H1 (cell line): ENCODE measurements around the gene ICOSLG.

Experiments
- CREB1 ChIP-seq: IDR thresholded peaks from 2 replicates; pipeline ENCODE4 v1.6.1; 2012; ENCODE audit warnings: inconsistent platforms
- EGR1 ChIP-seq: IDR thresholded peaks from 2 replicates; pipeline ENCODE4 v1.6.1; 2011; ENCODE audit warnings: low read depth, low read length, borderline replicate concordance
- EZH2 ChIP-seq: fragments of 200-600 bp; sonication (generic); IDR thresholded peaks from 2 replicates; pipeline ENCODE4 v1.7.1; 2012; ENCODE audit warnings: low read depth, mild to moderate bottlenecking, moderate library complexity, low read length, inconsistent platforms; ENCODE audit not compliant: severe bottlenecking
- POLR2A ChIP-seq, 2 experiments: IDR thresholded peaks; 1 replicate in 1 of 2; 2 replicates in 1 of 2; pipeline ENCODE4 v1.6.1; 2011; ENCODE audit warnings: low read depth in 2 of 2, low read length in 2 of 2, mild to moderate bottlenecking in 2 of 2; ENCODE audit errors: control extremely low read depth in 1 of 2
- POLR2AphosphoS5 ChIP-seq: IDR thresholded peaks from 2 replicates; pipeline ENCODE4 v1.6.1; 2011; ENCODE audit warnings: low read depth, low read length
- ZNF274 ChIP-seq: IDR thresholded peaks from 2 replicates; pipeline ENCODE4 v1.7.0; 2012; ENCODE audit warnings: low read length, borderline replicate concordance; ENCODE audit errors: extremely low read depth
- TF ChIP-seq, protein P1 (sequence below), 3 experiments: IDR thresholded peaks; 1 replicate in 2 of 3; 2 replicates in 1 of 3; pipeline versions ENCODE4 v1.5.1 to v1.6.1; 2011; ENCODE audit warnings: low read length in 3 of 3, mild to moderate bottlenecking in 3 of 3, inconsistent platforms in 2 of 3, low read depth in 1 of 3, moderate library complexity in 1 of 3; ENCODE audit not compliant: insufficient read depth in 1 of 3; ENCODE audit errors: control extremely low read depth in 1 of 3
- TF ChIP-seq, protein P2 (sequence below): IDR thresholded peaks from 2 replicates; pipeline ENCODE4 v1.6.1; 2012; ENCODE audit warnings: inconsistent platforms

DNA sequence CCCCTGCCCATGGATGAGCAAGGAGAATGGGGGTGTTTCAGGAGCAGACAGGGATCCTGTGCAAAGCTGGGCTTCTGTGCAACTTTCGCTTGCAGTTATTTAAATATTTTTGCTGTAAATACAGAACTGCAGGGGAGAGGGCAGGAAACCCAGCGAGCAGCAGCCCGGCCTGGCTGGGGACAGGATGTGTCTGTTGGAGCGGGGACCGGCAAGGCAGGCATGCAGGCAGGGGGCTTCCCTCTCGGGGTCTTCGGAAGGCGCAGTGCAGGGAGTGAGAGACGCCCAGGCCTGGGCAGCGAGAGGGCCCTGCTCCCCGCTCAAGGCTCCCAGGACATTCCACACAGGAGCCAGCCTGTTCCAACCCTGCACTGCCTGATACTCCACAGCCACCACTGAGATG lies 43.2 kb upstream of the ICOSLG start:
- TF ChIP-seq EGR1 (no peak), CREB1 (no peak), POLR2A (IDR thresholded peaks at IDR 0.05; ENCODE audit: control extremely low read depth in 1 of 2, low read depth in 2 of 2, low read length in 2 of 2) (no peak), EZH2 (no peak), ZNF274 (no peak), POLR2AphosphoS5 (no peak)
- TF ChIP-seq, protein P1, sequence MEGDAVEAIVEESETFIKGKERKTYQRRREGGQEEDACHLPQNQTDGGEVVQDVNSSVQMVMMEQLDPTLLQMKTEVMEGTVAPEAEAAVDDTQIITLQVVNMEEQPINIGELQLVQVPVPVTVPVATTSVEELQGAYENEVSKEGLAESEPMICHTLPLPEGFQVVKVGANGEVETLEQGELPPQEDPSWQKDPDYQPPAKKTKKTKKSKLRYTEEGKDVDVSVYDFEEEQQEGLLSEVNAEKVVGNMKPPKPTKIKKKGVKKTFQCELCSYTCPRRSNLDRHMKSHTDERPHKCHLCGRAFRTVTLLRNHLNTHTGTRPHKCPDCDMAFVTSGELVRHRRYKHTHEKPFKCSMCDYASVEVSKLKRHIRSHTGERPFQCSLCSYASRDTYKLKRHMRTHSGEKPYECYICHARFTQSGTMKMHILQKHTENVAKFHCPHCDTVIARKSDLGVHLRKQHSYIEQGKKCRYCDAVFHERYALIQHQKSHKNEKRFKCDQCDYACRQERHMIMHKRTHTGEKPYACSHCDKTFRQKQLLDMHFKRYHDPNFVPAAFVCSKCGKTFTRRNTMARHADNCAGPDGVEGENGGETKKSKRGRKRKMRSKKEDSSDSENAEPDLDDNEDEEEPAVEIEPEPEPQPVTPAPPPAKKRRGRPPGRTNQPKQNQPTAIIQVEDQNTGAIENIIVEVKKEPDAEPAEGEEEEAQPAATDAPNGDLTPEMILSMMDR (IDR thresholded peaks at IDR 0.05; ENCODE audit: control extremely low read depth in 1 of 3, insufficient read depth in 1 of 3, low read depth in 1 of 3, low read length in 3 of 3), result no peak
- TF ChIP-seq, protein P2, sequence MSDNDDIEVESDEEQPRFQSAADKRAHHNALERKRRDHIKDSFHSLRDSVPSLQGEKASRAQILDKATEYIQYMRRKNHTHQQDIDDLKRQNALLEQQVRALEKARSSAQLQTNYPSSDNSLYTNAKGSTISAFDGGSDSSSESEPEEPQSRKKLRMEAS, result no peak
